IPS DF 6.9 (cell line): ENCODE data around the gene TMC3.

Experiments used
- DNase-seq: peaks from one replicate; pipeline ENCODE4 v3.0.0-alpha.2; 2013; ENCODE audit warnings: low read depth, low spot score
- H3K27ac ChIP-seq: one replicate; pipeline ENCODE4 v1.5.1; 2013; ENCODE audit warnings: low read length, control low read depth
- H3K27me3 ChIP-seq: 2 replicates; pipeline ENCODE4 v1.6.1; 2013; ENCODE audit warnings: mild to moderate bottlenecking, low read length; ENCODE audit not compliant: control insufficient read depth, insufficient read depth
- H3K36me3 ChIP-seq: 2 replicates; pipeline ENCODE4 v1.6.1; 2013; ENCODE audit warnings: low read length; ENCODE audit not compliant: control insufficient read depth, insufficient read depth
- H3K4me1 ChIP-seq: 2 replicates; pipeline ENCODE4 v1.6.1; 2013; ENCODE audit warnings: low read length; ENCODE audit not compliant: control insufficient read depth, insufficient read depth
- H3K4me3 ChIP-seq: 2 replicates; pipeline ENCODE4 v1.5.1; 2013; ENCODE audit warnings: mild to moderate bottlenecking, low read length
- H3K9me3 ChIP-seq: 2 replicates; pipeline ENCODE4 v1.6.1; 2013; ENCODE audit warnings: low read length, inconsistent platforms; ENCODE audit not compliant: control insufficient read depth, insufficient read depth
- WGBS: extraction: QIAGEN DNeasy Blood & Tissue Kit; methylation state at CpG from one replicate; pipeline ENCODE4 v1.1.7; 2013; ENCODE audit warnings: mixed read lengths, missing lambda C conversion rate; ENCODE audit not compliant: insufficient read length, insufficient coverage; 5-methylcytosine and 5-hydroxymethylcytosine counted together

The TMC3 gene

DNA sequence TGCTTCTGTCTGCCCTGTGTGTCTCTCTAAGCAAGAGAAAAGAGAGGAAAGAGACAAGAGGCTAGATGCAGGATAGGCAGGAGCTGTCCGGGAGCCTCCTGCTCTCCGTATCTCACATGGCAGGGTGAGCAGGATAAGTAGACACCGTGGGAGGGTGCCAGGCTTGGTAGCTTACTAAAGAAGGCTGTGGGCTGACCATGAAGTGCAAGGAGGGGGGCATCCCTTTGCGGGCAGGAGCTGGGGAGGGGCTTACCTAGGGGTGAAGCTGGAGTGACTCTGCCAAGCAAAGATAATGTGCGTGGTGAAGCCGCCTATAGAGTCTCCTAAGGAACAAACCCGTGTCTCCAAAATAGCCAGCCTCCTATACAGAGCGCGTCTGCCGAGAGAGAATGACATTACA lies 33.7 kb upstream of the TMC3 start:
- Histone ChIP-seq H3K4me3 (no peak overlapping the region), H3K27me3 (no peaks in the 10 kb centered on the region), H3K36me3 (no peaks in the 10 kb centered on the region), H3K9me3 (no peaks in the 10 kb centered on the region), H3K4me1 (peaks cover 3% of the 10 kb centered on the region; the same call in 1 of the 2 replicates), H3K27ac (no peak overlapping the region)
- DNase-seq = no peak
- WGBS = no CpG with 5 or more reads among the region's 10 CpGs

- DNase-seq = no peak
- Histone ChIP-seq H3K9me3 (no peaks in the 10 kb centered on the region), H3K36me3 (no peaks in the 10 kb centered on the region), H3K27ac (no peak overlapping the region), H3K4me1 (peaks cover 3% of the 10 kb centered on the region; the same call in 1 of the 2 replicates), H3K4me3 (no peak overlapping the region), H3K27me3 (no peaks in the 10 kb centered on the region)
- WGBS = no CpG with 5 or more reads among the region's 1 CpG
Measured at GRCh38 chr15:81407176-81407575, 33.2 kb upstream of the TMC3 start.

DNA sequence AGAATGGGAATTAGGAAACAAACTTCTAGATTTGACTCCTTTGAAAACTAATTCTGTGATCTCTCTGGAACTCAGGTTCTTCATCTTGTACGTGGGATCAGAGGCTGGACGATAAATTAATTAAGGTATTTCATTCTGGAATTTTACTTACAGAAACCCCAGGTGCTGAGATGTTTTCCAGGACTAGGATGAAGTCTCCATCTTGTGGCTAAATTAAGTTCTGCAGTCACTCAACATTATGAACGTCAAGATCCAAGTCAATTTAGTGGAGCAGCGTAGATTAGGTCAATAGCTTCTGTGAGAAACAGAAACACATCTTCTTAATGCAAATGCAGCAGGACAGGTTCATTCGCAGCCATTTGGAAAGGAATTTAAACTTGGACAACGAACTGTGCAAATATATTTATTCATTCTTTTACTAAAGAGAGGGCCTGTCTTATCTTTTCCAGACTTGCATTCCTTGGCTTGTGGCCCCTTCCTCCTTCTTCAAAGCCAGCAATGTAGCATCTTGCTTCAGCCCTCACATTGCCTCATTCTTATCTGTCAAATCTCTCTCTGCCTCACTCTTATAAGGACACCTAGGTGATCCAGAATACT lies 26.7 kb upstream of the TMC3 start:
- no CpG with 5 or more reads among the region's 6 CpGs for WGBS
- Histone ChIP-seq H3K4me3 (no peak overlapping the region), H3K27me3 (no peaks in the 10 kb centered on the region), H3K4me1 (peaks cover 1% of the 10 kb centered on the region; the same call in 1 of the 2 replicates), H3K9me3 (no peaks in the 10 kb centered on the region), H3K36me3 (no peaks in the 10 kb centered on the region), H3K27ac (no peak overlapping the region)
- peak; percentile 50 for DNase-seq

GRCh38 chr15:81398910-81399551 lies 25.0 kb upstream of the TMC3 start:
- no peak overlapping the region for H3K4me3 ChIP-seq
- no CpG with 5 or more reads among the region's 5 CpGs for WGBS
- no peaks in the 10 kb centered on the region for H3K27me3 ChIP-seq
- H3K9me3 ChIP-seq = no peaks in the 10 kb centered on the region
- H3K4me1 ChIP-seq = no peaks in the 10 kb centered on the region
- DNase-seq = no peak
- no peak overlapping the region for H3K27ac ChIP-seq
- no peaks in the 10 kb centered on the region for H3K36me3 ChIP-seq

GRCh38 chr15:81398456-81398855 lies 24.4 kb upstream of the TMC3 start:
- Histone ChIP-seq H3K27ac (no peak overlapping the region), H3K27me3 (no peaks in the 10 kb centered on the region), H3K36me3 (no peaks in the 10 kb centered on the region), H3K9me3 (no peaks in the 10 kb centered on the region), H3K4me3 (no peak overlapping the region), H3K4me1 (no peaks in the 10 kb centered on the region)
- WGBS = no CpG with 5 or more reads among the region's 3 CpGs
- no peak for DNase-seq

GRCh38 chr15:81394603-81395002 lies 20.6 kb upstream of the TMC3 start:
- Histone ChIP-seq H3K27me3 (no peaks in the 10 kb centered on the region), H3K4me3 (no peak overlapping the region), H3K4me1 (no peaks in the 10 kb centered on the region), H3K9me3 (no peaks in the 10 kb centered on the region), H3K27ac (no peak overlapping the region), H3K36me3 (no peaks in the 10 kb centered on the region)
- DNase-seq = no peak

- WGBS = no CpG with 5 or more reads among the region's 2 CpGs
- Histone ChIP-seq H3K4me3 (no peak overlapping the region), H3K4me1 (no peaks in the 10 kb centered on the region), H3K9me3 (no peaks in the 10 kb centered on the region), H3K27me3 (no peaks in the 10 kb centered on the region), H3K36me3 (no peaks in the 10 kb centered on the region), H3K27ac (no peak overlapping the region)
- no peak for DNase-seq
Measured at GRCh38 chr15:81391657-81392056, 17.6 kb upstream of the TMC3 start.

GRCh38 chr15:81388436-81388770 lies 14.4 kb upstream of the TMC3 start:
- no peak overlapping the region for H3K4me3 ChIP-seq
- H3K36me3 ChIP-seq = no peaks in the 10 kb centered on the region
- H3K9me3 ChIP-seq = no peaks in the 10 kb centered on the region
- H3K27me3 ChIP-seq = no peaks in the 10 kb centered on the region
- no peaks in the 10 kb centered on the region for H3K4me1 ChIP-seq
- no peak overlapping the region for H3K27ac ChIP-seq
- WGBS = no CpG with 5 or more reads among the region's 1 CpG
- no peak for DNase-seq

GRCh38 chr15:81387621-81388435 lies 13.8 kb upstream of the TMC3 start:
- DNase-seq = no peak
- H3K27ac ChIP-seq = no peak overlapping the region
- no CpG with 5 or more reads among the region's 12 CpGs for WGBS

DNA sequence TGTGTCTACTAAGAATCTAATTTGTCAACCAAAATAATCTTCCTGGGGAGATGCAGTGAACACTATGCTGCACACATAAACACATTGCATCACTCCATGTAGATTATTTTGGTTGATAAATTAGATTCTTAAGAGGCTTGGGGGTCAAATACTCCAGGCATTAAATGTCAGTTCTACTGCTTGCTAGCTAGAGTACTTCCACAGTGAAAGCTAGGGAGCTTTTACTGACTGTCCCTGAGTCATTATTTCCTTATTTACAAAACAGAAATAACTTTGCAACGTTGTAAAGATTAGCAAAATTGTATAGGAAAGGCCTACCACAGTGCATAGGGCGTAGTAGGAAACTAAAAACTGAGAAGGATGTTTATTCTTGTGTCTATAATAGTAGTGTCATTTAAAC lies 12.9 kb upstream of the TMC3 start:
- no CpG with 5 or more reads among the region's 2 CpGs for WGBS
- no peaks in the 10 kb centered on the region for H3K27me3 ChIP-seq
- H3K36me3 ChIP-seq = no peaks in the 10 kb centered on the region
- no peaks in the 10 kb centered on the region for H3K4me1 ChIP-seq
- no peaks in the 10 kb centered on the region for H3K9me3 ChIP-seq
- no peak for DNase-seq
- H3K4me3 ChIP-seq = no peak overlapping the region
- no peak overlapping the region for H3K27ac ChIP-seq

More at GRCh38 chr15:81387621-81388435, 13.8 kb upstream of the TMC3 start:
- Histone ChIP-seq H3K9me3 (no peaks in the 10 kb centered on the region), H3K4me3 (no peak overlapping the region), H3K27me3 (no peaks in the 10 kb centered on the region), H3K36me3 (no peaks in the 10 kb centered on the region), H3K4me1 (no peaks in the 10 kb centered on the region)
